ENCODE measurements around the gene SLC24A1.
"Not testable (repeated sequence)": the region's sequence is repeated elsewhere in the genome, so short reads cannot be mapped to it uniquely, and the experiment has no call there.

The SLC24A1 gene

DNA sequence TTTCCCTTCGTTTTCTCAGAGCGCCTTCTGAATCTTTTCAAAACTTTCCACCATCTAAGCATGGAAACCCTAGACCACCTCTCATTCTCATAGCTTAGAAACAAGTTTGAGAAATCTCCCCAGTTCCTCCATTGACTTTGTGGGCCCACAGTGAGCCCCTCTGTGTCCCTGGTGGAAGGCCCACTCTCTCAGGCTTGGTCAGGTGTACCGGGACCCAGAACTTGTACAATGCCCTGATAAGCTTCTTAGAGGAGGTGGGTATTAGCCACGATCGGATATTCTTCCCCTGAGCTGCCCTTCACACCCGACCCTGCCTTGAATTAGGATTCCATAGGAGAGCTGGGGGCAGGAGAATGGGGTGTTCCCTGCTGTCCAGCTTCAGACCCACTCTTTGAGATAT lies at the start of gene SLC24A1:
Gene SLC24A1, plus strand, starts transcription at position 301 of the 400 bp plus-strand sequence. CDS start 2,143 bp downstream, outside the sequence.
- in situ Hi-C loops (cut with MboI; ENCODE audit: low sequenced_read_pairs), result no loop called here

DNA sequence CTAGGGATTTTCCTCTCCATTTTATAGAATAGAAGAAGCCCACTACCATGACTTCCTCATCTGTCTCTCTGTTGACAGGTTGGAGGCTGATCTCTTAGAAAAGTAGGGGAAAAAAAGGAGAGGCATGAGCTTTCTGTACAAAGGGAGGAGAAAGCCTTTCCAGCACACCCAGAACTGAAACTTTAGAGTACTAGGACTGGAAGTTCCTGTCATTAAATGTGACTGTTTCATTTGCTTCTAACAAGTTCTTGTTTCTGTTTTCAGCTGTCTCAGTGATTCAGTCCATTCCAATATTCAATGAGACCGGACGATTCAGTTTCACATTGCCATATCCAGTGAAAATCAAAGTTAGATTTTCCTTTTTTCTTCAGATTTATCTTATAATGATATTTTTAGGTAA lies 49.8 kb upstream of the SLC24A1 start:
- in situ Hi-C loops (cut with MboI; ENCODE audit: low sequenced_read_pairs), result no loop called here

DNA sequence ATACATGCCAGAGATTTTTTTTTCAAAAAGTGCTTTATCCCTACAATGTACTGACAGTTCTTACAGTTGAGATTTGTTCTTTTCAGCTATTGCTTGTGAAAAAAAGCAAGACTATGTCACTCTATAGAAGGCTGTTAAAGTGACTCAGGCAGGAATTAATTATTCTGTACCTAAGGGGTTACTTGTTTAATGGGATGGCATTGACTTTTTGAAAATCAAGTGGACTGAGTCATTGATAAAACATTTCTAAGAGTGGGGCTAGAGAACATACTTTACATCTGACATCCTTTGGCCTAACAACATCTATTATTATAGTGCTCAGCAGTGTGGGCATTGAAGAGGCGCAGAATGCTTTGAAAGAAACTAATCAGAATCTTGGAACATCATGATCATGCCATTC lies 45.1 kb upstream of the SLC24A1 start:
- in situ Hi-C loops (cut with MboI; ENCODE audit: low sequenced_read_pairs), result no loop called here

DNA sequence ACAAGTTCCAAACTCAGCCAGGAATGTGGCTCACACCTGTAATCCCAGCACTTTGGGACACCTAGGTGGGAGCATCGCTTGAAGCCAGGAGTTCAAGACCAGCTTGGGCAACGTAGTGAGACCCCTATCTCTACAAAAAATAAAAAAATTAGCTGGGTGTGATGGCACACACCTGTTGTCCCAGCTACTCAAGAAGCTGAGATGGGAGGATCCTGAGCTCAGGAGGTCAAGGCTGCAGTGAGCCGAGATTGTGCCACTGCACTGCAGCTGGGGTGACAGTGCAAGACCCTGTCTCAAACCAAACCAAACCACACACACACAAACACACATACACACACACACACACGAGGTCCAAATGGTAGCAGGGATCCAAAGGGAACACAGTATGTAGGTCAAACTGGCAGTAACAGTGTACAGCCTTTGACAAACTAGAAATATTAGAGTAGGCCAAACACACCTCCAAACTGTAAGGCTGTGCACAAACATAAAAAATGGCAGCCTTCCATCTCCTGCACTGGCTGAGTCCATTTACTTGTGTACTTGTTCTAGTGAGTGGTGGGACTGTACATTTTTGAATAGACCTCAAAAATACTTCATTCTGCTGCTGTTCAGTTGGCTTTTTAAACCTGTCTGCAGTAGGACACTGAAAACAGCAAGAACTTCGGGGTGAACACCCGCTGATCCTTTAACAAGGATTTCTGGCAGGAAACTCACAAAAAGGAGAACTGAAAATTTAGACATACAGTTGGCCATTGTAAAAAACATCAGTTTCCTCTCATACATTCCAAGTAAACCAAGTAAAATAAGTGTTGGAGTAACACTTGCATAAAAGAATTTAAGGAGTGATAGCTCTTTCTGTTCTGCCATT lies 44.4 kb upstream of the SLC24A1 start:
- in situ Hi-C loops (cut with MboI; ENCODE audit: low sequenced_read_pairs), result no loop called here

DNA sequence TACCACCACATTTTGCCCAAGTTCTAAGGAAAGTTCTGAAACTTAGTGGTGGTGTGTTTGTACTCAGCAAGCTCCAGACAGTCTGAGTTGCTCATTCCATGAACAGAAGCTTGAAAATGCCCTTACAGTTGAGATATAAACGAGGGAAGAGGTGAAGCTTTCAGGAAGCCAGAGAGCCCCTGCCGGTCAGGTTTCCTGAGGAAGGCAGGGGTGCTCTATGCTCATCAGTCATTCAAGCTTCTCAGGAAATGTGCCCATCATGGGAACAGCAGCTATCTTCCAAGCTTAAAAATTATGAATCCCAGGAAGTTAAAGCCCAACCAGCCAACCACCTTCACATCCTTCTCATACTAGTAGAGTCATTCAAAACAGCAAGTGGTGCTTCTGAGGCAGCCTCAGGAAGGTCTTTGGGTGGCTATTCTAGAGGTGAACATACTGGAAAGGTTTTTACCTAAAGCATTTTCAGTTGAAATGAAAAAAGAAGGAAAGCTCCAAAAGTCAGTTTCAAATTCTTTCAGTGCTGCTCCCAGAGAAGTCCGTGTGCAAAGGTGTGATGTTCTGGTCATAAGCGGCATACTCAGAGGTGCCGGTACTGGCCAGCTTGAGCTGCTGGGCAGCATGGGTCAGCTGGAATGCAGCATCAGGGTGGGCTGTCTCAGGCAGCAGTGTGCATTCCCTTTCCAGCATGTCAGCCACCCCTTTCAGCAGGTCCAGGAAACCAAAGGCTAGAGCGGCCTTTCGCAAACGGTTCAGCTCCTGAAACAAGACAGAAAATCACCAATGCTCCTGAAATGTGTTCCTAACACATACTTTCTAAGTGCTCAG lies 42.6 kb upstream of the SLC24A1 start:
- in situ Hi-C loops (cut with MboI; ENCODE audit: low sequenced_read_pairs), result no loop called here

DNA sequence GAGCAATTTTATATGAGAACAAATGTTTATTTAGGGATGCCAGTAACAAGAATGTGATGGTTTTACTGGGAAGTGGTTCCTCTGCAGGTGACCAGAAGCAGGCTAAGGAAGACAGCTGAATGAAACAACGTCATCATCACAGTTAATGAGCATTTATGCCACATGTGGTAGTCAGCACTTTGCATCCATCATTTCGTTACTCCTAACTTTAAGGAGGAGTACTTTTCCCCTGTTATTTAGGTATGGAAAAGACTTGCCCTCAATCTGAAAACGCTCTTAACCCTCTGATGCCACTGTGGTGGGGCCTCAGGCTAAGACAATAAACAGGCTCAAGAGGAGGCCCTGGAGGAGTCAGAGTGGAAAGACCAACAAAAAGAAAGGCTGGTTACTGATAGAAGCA lies 42.0 kb upstream of the SLC24A1 start:
- in situ Hi-C loops (cut with MboI; ENCODE audit: low sequenced_read_pairs), result no loop called here

DNA sequence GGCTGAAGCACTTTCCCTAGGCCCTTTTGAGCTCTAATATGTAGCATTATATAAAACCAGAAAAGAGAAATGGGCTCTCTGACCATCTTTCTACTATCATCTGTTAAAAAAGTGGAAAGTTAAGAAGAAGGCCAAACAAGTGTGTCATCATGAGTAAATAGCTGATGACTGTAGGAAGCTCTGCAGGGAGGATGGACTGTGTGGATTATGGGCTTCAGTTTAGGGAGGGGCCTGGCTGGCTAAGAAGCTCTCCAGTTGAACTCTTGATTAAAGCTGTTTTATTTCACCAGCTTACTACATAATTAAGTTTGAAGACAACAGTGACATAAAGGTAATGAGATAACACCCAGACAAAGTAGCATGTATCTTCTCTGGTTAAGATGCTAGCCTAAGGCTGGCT lies 41.5 kb upstream of the SLC24A1 start:
- in situ Hi-C loops (cut with MboI; ENCODE audit: low sequenced_read_pairs), result no loop called here

DNA sequence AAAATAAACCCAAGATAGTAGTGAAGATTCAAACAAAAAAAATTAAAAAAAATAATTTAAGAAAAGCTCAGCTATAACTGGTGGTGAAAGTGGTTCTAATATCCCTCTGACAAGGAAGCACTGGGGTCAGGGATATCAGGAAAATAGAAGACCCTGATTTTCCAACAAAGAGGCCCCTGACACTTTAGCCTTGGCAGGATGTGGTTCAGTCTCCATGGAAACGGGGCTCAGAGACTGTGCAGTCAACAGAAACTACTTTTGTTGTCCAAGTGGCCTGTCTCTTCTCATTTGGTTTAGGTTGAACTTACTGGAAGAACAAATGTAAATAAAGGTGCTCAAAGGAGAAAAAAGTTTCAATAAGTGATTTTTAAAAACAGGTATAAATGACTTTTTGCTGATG lies 38.0 kb upstream of the SLC24A1 start:
- in situ Hi-C loops (cut with MboI; ENCODE audit: low sequenced_read_pairs), result no loop called here

DNA sequence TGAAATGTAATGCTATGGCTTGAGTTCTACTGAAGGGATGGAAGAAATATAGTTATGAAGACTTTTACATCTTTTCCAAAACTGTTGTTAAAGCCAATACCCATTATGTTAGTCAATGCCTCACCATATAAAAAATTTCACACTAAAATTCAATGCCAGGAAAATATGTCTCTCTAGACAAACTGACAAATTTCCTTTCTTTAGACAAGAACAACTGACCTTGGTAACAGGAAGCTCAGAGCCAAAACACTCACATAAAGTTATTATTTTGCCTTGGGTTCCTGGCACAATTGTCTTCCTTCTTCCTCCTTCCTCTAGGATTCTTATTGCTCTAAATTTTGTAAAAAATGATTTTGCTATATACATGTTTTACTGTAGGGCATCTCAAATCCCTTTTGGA lies 37.5 kb upstream of the SLC24A1 start:
- in situ Hi-C loops (cut with MboI; ENCODE audit: low sequenced_read_pairs), result no loop called here

DNA sequence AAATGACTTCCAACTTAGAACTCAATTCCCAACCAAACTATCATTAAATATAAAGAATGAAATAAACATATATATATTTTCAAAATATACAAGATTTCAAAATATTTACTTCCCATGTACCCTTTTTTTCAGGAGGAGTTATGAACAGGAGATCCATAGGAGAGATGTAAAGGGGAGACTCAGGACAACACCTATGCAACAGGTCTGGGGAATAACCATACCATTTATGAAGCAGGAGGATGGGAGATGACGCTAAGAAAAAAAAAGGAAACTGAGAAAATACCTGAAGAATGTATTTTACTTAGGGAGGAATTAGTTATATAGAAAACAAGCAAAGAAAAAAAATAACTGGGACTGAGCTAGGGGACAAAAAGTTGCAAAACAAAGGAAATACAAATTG lies 34.6 kb upstream of the SLC24A1 start:
- in situ Hi-C loops (cut with MboI; ENCODE audit: low sequenced_read_pairs), result no loop called here

DNA sequence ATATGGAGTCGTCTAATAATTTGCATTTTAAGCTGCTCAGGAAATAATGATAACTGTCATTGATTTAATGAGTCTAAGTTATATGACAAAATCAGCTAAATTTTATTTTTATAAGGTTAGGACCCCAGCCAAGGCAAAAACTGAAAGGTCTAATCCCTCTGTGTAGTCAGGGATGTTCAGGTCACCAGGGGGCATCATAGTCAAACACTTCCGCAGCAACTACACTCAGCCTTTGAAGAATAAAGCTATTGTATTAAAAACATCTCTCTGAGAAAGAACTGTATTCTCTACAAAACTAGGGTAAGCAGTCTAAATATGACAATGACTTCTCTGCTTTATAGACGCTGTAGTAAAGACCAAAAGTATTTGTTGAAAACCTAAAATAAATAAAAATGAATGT lies 25.8 kb upstream of the SLC24A1 start:
- in situ Hi-C loops (cut with MboI; ENCODE audit: low sequenced_read_pairs), result no loop called here

DNA sequence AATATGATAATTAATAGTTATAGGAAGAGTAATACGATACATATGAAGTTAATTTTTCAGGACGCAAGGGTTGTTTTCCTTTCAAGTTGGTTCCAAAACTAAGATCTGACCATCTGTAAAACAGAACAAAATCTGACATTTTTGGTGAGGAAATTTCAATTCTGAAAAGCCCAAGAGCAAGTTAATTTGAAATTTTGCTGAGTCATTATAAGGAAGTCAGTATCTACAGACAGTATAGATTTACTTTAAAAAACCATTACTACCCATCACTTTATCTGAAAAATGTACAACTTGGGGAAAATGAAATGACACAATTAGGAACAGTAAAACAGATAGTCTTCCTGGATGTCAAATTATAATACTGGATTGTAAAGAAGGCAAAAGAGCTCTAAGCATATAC lies 23.3 kb upstream of the SLC24A1 start:
- in situ Hi-C loops (cut with MboI; ENCODE audit: low sequenced_read_pairs), result no loop called here

DNA sequence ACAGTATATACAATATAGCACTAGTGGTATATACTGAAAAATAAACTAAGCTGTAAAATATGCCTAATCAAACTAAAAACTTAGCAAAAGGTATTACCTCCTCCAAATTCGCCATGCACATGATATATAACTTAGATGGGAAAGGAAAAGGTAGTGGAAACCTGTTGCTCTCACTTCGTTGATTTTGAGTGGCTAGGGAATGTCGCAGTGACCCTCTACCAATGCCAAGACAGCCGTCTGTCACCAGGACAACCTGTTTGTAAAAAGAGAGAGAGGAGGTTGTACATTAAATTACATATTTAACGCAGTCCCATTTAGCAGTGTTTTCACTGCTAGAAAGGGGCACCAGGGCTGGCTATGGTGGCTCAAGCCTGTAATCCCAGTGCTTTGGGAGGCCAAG lies 22.1 kb upstream of the SLC24A1 start:
- in situ Hi-C loops (cut with MboI; ENCODE audit: low sequenced_read_pairs), result no loop called here

DNA sequence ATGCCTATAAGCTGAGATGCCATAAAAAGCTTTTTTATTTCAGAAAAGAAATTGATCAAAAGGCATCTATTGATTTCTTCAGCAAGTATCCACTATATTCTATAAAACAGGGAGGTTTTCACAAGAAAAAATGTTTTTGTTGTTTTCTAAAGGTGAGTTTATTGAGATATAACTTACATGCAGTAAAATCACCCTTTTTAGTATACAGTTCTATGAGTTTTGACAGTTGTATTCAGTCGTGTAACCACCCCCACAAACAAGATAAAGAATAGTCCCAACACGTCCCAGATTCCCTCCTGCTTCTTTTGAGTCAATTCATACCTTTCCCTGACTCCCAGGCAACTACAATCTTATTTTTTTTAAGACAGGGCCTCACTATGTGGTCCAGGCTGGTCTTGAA lies 18.6 kb upstream of the SLC24A1 start:
- in situ Hi-C loops (cut with MboI; ENCODE audit: low sequenced_read_pairs), result no loop called here

DNA sequence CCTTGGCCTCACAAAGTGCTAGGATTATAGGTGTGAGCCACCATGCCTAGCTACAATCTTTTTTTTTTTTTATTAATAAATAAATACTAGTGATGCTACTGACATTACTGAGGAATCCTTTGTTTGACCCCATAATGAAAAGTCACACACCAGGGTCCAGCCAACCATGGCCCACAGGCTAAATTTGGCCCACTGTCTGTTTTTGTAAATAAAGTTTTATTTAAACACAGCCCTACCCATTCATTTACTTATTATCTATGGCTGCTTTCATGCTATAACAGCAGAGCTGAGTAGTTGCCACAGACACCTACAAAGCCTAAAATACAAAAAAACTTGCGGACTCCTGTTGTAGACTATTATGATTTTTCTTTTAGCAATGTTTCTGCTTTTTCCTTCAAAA lies 18.2 kb upstream of the SLC24A1 start:
- in situ Hi-C loops (cut with MboI; ENCODE audit: low sequenced_read_pairs), result no loop called here

DNA sequence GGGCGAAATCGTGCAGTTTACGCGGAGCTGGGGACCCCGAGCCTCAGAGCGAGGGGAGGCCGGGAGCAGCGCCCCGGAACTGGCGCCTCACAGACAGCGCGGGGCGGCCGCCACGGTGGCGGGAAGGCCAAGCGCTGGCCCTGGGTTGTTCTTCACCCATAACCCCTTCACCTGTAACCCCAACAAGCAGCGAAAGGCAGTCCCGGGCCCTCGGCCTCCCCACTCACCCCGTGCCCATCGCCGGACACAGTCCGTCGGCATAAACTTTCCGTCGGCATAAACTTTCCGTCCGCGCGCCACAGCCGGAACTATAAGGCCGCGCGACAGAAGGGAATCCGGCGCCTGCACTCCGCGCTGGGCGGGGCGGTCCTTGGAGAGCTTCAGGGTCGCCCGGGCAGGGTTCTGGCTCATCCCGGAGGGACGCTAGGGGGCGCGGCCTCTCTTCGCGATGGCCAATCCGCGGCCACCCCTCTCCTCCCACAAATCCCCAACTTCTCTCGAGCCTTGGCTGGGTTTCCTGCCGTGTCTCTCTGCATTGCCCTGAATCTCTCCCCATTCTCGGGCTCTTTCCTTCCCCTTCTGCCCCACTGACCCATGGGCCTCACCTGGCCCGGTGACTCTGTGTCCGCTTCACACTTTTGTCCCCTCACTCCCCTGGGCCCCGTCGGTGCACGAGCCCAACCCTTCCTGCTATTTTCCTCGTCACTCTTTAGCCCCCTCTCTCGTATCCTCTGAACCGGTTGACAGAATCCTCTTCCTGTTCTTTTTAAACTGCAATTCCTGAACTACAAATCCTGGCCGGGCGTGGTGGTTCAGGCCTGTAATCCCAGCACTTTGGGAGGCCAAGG lies 10.6 kb upstream of the SLC24A1 start, which contains the start of gene INTS14:
Gene INTS14, minus strand, starts transcription at position 261 of the 848 bp plus-strand sequence. CDS start 3,751 bp downstream, outside the sequence.
- in situ Hi-C loops (cut with MboI; ENCODE audit: low sequenced_read_pairs), result no loop called here

DNA sequence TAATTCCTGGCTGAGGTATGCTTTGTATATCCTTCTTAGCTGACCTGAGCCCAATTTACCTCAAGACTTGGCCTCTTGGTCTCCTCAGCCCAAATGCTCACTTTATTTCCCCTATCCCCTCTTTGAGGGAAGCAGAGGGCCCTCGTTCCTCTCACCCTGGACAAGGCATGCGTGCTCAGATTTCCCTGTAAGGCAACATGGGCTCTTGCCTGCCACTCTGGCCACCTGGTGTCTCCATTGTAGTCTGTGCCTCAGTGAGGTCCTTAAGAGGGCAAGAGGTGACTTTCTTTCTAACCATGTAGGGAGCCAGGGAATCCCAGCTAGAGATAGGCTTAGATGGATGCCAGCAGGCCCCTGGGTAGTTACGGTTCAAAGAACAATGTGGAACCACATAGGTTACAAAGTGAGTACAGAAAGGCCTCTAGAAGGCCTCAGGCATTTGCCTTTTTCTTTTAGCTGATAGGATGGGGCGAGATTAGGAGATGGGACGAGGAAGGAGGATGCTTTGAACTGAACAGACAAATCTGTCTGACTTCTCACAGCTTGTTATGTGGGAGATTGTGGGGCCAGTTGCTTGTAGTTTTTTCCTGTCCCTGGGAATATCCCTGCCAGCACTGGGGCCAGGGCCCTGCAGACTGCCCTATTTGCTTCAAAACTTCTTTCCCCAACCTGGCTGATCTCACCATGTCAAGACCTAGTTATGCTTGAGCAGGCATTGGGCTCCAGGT lies 9.7 kb upstream of the SLC24A1 start:
- in situ Hi-C loops (cut with MboI; ENCODE audit: low sequenced_read_pairs), result no loop called here

DNA sequence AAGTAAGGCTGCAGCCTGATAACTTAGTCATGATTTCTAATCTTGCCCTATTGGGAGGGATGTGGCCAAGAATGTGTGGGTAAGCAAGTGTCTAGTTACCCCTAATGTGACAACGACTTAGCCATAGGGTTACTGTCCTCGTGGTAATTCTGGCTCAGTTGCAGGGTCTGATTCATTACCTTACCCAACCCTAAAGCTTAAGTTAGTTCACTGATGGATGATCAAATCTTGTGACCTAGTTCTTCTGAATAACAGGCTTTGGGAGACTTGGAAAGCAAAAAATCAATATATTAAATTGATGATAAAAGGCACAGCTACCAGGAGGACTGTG lies 9.2 kb upstream of the SLC24A1 start:
- in situ Hi-C loops (cut with MboI; ENCODE audit: low sequenced_read_pairs), result no loop called here

DNA sequence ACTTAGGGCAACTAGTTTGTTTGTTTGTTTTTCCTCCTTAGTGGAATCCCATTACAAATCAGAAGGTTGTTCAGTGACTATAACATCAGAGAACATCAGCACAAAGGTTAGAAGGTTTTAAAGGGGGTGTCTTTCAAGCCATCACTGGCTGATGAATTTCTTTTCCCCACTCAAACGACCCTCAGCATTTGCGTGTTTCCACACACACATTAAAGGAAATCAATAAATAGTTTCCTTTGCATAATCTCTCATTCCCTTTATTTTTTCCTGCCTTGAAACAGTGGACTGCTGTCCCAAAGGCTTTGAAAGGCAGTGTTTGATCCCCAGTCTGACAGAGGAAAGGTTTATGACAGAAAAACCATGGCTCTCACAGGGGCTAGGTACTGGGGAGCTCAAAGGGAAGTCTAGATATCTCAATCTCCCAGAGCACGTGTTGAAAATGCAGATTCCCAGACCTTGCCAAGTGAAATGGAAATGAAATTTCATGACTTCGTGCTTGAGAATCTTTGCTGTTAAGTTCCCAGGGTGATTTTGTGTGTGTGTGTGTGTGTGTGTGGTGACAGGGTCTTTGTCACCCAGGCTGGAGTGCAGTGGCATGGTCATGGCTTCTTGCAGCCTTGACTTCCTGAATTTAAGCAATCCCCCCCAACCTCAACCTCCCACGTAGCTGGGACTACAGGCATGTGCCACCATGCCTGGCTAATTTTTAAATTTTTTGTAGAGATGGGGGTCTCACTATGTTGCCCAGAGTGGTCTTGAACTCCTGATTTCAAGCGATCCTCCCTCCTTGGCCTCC lies 8.6 kb upstream of the SLC24A1 start:
- in situ Hi-C loops (cut with MboI; ENCODE audit: low sequenced_read_pairs), result no loop called here

DNA sequence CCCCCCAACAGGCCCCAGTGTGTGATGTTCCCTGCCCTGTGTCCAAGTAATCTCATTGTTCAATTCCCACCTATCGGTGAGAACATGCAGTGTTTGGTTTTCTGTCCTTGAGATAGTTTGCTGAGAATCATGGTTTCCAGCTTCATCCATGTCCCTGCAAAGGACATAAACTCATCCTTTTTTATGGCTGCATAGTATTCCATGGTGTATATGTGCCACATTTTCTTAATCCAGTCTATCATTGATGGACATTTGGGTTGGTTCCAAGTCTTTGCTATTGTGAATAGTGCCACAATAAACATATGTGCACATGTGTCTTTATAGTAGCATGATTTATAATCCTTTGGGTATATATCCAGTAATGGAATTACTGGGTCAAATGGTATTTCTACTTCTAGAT lies 5.9 kb upstream of the SLC24A1 start:
- in situ Hi-C loops (cut with MboI; ENCODE audit: low sequenced_read_pairs), result not testable (repeated sequence)

Data from HL-60/S4 (cell line).